Stimulated activated CD4-positive, alpha-beta T cell treated with anti-CD3 and anti-CD28 coated beads, Interleukin-1b, Interleukin-23, amount 100 ng/mL, for 1 hour (primary cell): Measurements from ENCODE around the gene C1orf52.
A peak's percentile ranks its signal among the peaks of the same experiment; 100 is the strongest.
"Not testable (repeated sequence)": the region's sequence is repeated elsewhere in the genome, so short reads cannot be mapped to it uniquely, and the experiment has no call there.

ENCODE experiments used
- DNase-seq, 2 donors: peaks; one replicate each; pipeline ENCODE4 v3.0.0-alpha.2; 2020; ENCODE audit warnings: low read depth in 2 of 2

Gene C1orf52

GRCh38 chr1:85277802-85278201 lies 18.3 kb upstream of the C1orf52 start:
- no peak for DNase-seq

GRCh38 chr1:85276978-85277639 lies 17.6 kb upstream of the C1orf52 start:
- no peak for DNase-seq

GRCh38 chr1:85276215-85276977 lies 16.9 kb upstream of the C1orf52 start, which contains the start of gene BCL10:
TSS of gene BCL10 (minus strand) at chr1:85276632. CDS start at chr1:85276352, 280 bp downstream.
- peak; percentile 89 to 92 for DNase-seq

GRCh38 chr1:85275701-85276214 lies 16.3 kb upstream of the C1orf52 start:
- no peak for DNase-seq

GRCh38 chr1:85274969-85275453 lies 15.5 kb upstream of the C1orf52 start:
- DNase-seq, result no peak

GRCh38 chr1:85273397-85273796 lies 13.9 kb upstream of the C1orf52 start:
- DNase-seq, result no peak

GRCh38 chr1:85268801-85269585 lies 9.5 kb upstream of the C1orf52 start:
- DNase-seq, result no peak

GRCh38 chr1:85267313-85267712 lies 7.9 kb upstream of the C1orf52 start:
- DNase-seq, result no peak

- no peak for DNase-seq
These were observed 4.7 kb upstream of the C1orf52 start for GRCh38 chr1:85264150-85264549.

GRCh38 chr1:85262985-85263384 lies 3.5 kb upstream of the C1orf52 start:
- DNase-seq, result no peak

GRCh38 chr1:85259912-85260274 lies 431 bp upstream of the C1orf52 start:
- no peak for DNase-seq

GRCh38 chr1:85258536-85259117 lies 835 bp downstream of the C1orf52 start:
- DNase-seq, result no peak

GRCh38 chr1:85249042-85249441 lies 10.4 kb downstream of the C1orf52 start:
- not testable (repeated sequence) for DNase-seq

- DNase-seq, result no peak
These were observed 13.6 kb downstream of the C1orf52 start for GRCh38 chr1:85245891-85246290.

GRCh38 chr1:85245456-85245855 lies 14.0 kb downstream of the C1orf52 start:
- DNase-seq, result no peak

GRCh38 chr1:85244271-85245061 lies 15.0 kb downstream of the C1orf52 start:
- no peak for DNase-seq

- no peak for DNase-seq
These were observed 16.1 kb downstream of the C1orf52 start for GRCh38 chr1:85243372-85243771.

GRCh38 chr1:85240643-85241042 lies 18.8 kb downstream of the C1orf52 start:
- DNase-seq, result no peak

- no peak for DNase-seq
These were observed 19.3 kb downstream of the C1orf52 start for GRCh38 chr1:85240174-85240601.

GRCh38 chr1:85237613-85238012 lies 21.8 kb downstream of the C1orf52 start:
- no peak for DNase-seq
